Right renal cortex interstitium (tissue), 3 donors: ENCODE data around the gene CDC6. TPM values are rescaled to one million over a fixed set of nuclear protein-coding genes. Genes with fewer than 3 reads are reported as not detected.

Source experiments
- DNase-seq, 3 donors: peaks; one replicate each; pipeline ENCODE4 v3.0.0-alpha.2; 2013; ENCODE audit warnings: low read depth in 3 of 3, low spot score in 2 of 3
- polyA plus RNA-seq, 3 donors: library from polyadenylated mRNA; unstranded; fragments of 120-200 nt; gene quantifications; one replicate each; pipeline ENCODE4 v1.2.1, GENCODE V29; 2013; ENCODE audit not compliant: insufficient read length in 3 of 3

The CDC6 gene
- polyA plus RNA-seq, 3 donors = 22.5 to 24.7 (median 23.5) TPM

GRCh38 chr17:40321961-40322357, 34.3 kb downstream of the CDC6 start:
- no peak for DNase-seq

- no peak for DNase-seq
These were observed 35.0 kb downstream of the CDC6 start for GRCh38 chr17:40322358-40323315.

DNA sequence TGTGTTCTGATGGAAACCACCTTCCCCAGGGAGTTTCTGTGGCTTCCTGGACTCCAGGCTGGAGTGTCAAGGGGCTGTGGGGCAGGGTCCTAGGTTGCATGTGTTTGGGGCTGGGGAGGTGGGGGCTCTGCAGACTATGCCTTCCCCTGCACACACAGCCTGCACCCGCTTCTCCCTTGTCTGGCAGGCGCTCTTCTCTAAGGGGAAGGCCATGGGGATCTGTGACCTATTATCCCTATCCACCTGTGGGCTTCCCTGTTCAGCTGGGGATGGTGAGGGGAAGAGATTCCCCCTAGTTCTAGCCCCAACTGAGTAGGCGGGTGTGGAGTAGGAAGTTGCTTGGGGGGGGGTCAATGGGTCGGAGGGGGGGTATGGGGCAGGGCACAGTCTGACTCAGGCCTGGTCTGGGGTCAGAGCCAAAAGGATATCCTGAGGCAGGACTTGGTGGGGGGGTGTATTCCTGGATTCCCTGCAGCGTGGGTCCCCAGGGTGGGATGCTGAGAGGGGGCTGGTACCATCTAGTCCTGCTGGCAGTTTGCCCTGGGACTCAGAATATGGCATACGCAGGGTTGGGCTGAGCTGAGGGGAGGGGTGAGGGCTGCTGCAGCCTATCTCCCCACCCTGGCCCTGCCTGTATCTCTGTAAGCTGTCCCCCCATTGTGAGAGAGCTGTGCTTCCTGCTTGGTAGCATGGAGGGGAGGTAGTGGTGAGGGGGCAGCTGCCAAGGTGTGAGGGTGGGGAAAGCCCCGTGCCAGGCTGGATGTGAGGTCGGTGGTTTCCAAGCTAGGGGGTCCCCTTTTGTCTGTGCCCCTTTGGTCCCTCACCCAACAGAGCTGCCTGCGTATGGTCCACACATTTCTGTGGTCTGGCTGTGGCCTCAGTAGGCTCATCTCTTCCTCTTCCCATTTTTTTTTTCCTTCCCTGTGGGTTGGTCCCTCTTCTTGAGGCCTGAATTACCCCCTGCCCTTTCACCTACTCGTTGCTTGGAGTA, 36.0 kb downstream of the CDC6 start:
- DNase-seq = no peak

DNA sequence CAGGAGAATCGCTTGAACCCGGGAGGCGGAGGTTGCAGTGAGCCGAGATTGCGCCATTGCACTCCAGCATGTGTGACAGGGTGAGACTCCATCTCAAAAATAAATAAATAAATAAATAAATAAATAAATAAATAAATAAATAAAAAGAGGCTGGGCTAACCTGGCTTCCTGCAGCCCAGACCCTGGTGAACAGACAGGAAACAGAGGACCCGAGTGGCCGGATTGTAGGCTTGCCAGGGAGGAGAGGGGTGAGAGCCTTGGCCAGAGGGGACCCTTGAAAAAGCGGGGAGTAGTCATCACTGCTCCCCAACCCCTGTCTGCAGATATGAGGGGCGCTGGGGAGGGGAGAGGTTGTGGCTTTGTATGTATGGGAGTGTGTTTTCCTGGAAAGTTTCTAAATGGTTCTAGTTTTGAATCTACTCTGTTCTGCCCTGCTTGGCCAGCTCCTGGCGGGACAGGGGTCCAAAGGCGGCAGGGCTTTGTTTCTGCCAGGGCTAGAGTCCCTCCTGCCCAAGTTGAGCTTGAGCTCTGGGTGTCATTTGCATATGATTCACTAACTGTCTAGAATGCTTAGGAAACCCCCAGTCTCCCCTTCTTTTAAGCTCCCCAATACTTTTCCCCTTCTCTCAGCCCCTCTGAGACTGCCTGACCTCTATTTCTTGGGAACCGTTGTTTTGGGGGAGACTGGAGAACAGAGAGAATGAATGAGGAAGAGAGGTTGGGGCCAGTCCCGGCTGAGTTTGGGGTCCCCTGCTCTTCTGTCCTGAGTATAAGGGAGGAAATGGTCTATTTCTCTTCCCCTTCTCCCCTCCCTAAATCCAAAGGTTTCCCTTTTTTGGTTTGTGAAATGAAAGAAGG, 37.7 kb downstream of the CDC6 start:
- no peak for DNase-seq

DNA sequence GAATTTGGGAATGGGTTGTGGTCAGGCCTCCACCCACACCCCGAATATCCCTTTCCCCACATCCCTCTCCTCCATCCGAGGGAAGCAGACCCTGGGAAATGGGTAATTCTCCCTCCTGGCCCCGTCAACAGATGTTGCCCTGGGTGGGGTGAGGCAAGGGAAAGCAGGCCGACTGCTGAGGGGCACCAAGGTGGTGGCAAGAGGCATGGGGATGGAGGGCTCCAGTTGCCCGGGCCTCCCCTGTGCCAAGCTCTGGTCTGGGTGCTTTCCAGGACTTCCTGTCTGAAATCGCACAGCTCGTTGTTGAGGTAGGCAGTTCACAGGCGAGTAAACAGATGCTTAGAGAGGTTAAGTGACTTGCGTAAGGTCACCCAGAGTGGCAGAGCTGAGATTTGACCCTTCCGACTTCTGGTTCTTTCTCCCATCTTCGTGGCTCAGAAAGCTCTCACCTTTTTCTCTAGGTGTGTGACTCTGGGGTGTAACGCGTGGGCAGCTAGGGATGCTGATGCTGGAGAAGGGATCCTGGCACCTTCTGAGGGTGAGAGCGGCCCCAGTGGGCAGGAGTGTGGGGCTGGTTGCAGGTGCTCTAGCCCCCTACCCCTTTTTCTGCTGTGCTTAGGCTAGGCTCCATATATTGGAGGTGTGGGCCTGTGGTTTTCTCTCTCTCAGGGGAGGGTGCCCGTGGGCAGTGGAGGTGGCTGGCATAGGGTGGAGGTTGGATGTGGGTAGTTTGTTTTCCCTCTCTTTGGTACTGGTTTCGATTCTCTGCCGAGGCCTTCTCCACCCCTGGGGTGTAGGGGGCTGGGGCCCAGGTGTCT, 38.5 kb downstream of the CDC6 start:
- no peak for DNase-seq

GRCh38 chr17:40326832-40327199, 39.1 kb downstream of the CDC6 start:
- DNase-seq = no peak

- no peak for DNase-seq
These were observed 39.6 kb downstream of the CDC6 start for GRCh38 chr17:40327244-40327729.

GRCh38 chr17:40327735-40328385, 40.2 kb downstream of the CDC6 start:
- DNase-seq = no peak

DNA sequence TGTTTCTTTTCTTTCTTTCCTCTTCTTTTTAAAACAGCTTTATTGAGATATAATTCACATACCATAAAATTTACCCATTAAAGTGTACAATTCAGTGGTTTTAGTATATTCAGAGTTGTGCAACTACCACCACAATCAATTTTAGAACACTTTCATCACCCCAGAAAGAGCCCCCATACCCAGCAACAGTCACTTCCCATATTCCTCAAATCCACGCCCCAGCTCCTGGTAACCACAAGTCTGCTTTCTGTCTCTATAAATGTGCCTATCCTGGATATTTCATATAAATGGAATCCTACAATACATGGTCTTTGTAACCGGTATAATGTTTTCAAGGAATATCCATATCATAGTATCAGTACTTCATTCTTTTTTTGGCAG, 40.7 kb downstream of the CDC6 start:
- DNase-seq = no peak

GRCh38 chr17:40329839-40330794, 42.4 kb downstream of the CDC6 start:
- no peak for DNase-seq

DNA sequence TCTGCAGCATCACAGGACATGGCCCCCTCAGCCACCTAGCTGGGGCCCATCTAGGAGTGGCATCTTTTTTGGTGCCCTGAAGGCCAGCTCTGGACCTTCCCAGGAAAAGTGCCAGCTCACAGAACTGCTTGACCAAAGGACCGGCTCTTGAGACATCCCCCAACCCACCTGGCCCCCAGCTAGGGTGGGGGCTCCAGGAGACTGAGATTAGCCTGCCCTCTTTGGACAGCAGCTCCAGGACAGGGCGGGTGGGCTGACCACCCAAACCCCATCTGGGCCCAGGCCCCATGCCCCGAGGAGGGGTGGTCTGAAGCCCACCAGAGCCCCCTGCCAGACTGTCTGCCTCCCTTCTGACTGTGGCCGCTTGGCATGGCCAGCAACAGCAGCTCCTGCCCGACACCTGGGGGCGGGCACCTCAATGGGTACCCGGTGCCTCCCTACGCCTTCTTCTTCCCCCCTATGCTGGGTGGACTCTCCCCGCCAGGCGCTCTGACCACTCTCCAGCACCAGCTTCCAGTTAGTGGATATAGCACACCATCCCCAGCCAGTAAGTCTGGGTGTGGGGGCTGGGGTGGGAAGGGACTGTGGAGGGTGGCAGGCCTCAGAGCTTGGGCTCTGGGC, 43.3 kb downstream of the CDC6 start:
- no peak for DNase-seq

DNA sequence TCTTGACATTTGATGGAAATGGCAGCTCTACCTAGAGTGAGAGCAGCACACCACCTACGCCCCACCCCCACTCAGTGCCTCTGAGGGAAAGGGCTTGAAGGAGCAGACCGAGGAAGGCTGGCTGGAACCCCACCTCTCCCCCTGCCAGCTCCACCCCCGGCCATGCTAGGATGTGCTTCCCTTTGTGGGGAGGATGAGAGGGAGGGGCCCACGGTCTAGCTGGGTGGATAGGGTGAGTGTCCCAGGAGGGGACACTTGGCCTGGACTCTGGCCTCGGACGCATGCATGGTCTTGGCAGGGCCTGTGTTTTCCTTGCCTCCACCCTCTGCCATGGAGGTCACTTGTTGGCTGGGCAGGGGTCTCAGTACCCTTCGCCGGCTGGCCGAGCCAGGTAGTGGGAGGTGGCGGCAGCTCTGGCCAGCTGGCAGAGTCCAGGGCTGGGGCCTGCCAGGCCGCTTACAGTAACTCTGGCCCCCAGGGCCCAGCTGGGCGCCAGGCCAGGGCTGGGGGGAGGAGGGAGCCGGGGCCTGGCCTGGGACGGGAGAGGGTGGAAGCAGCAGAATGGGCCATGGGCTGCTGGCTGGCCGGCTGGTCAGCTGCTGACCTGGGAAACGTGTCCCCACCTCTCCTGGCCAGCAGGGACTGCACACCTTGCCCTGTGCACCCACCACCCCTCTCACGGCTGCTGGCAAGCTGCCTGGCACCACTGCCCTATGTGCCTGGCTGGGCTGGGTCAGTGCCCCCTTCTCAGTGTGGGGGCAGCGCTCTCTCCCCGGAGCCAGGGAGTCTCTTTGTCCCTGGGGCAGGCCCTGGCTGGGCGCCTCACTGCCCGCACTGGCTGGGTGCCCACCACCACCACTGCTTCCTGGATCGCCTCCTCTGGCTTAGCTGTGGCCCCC, 44.3 kb downstream of the CDC6 start:
- DNase-seq = no peak

- DNase-seq = no peak
These were observed 46.2 kb downstream of the CDC6 start for GRCh38 chr17:40333781-40334448.

DNA sequence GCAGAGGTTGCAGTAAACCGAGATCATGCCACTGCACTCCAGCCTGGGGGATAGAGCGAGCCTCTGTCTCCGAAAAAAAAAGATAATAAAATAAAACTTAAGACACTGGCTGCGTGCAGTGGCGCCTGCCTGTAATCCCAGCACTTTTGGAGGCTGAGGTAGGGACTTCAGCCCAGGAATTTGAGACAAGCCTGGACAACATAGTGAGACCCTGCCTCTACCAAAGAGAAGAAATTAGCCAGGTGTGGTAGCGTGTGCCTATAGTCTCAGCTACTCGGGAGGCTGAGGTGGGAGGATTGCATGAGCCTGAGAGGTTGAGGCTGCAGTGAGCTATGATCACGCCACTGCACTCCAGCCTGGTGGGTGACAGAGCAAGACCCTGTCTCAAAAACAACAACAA, 47.9 kb downstream of the CDC6 start:
- DNase-seq = no peak

- no peak for DNase-seq
These were observed 49.7 kb downstream of the CDC6 start for GRCh38 chr17:40337351-40337750.

DNA sequence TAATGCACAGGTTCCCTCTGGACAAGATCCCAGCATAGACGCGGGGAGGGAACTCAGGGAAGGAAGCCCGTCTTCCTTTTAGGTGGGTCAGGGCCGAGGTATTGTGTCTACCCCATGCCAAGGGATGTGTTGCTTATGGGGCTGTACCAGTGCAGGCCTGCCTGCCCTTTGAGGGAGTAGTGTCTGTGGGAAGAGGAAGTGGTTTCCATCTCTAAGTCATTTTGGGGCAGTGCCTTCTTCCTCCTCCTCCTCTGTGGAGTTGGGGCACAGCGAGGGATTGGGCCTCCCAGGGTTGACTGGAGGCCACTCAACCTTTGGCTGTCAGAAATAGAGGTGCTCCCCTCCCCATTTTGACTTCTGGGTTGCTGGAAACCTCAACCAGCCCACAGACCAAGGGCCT, 50.4 kb downstream of the CDC6 start:
- DNase-seq = no peak
